Measurements from ENCODE around the gene TGIF2.
"Not testable (repeated sequence)": the region's sequence is repeated elsewhere in the genome, so short reads cannot be mapped to it uniquely, and the experiment has no call there.

Gene TGIF2

GRCh38 chr20:36563374-36563773, 10.0 kb upstream of the TGIF2 start:
- Histone ChIP-seq H3K27me3 (replicated peaks; ENCODE audit: control insufficient read depth, insufficient read depth, low read length) (no peaks in the 10 kb centered on the region), H3K4me3 (replicated peaks; ENCODE audit: low read depth, low read length) (no peak overlapping the region), H3K36me3 (ENCODE audit: control insufficient read depth, insufficient read depth, low read length) (no peaks in the 10 kb centered on the region)
- no peak for TF ChIP-seq CTCF (IDR thresholded peaks at IDR 0.05; ENCODE audit: insufficient read depth, low read length, poor library complexity, severe bottlenecking)
- no peak for DNase-seq (ENCODE audit: extremely low read depth, insufficient read length)

- H3K4me3 ChIP-seq (replicated peaks; ENCODE audit: low read depth, low read length); H3K36me3 ChIP-seq (ENCODE audit: control insufficient read depth, insufficient read depth, low read length); DNase-seq (ENCODE audit: extremely low read depth, insufficient read length); H3K27me3 ChIP-seq (replicated peaks; ENCODE audit: control insufficient read depth, insufficient read depth, low read length): not testable (repeated sequence)
Measured at GRCh38 chr20:36564078-36564725, 9.2 kb upstream of the TGIF2 start.

- DNase-seq (ENCODE audit: extremely low read depth, insufficient read length), result not testable (repeated sequence)
Measured at GRCh38 chr20:36564726-36565121, 8.7 kb upstream of the TGIF2 start.

GRCh38 chr20:36565520-36565919, 7.9 kb upstream of the TGIF2 start:
- no peak for DNase-seq (ENCODE audit: extremely low read depth, insufficient read length)
- Histone ChIP-seq H3K36me3 (ENCODE audit: control insufficient read depth, insufficient read depth, low read length) (no peaks in the 10 kb centered on the region), H3K27me3 (replicated peaks; ENCODE audit: control insufficient read depth, insufficient read depth, low read length) (no peaks in the 10 kb centered on the region), H3K4me3 (replicated peaks; ENCODE audit: low read depth, low read length) (no peak overlapping the region)
- no peak for TF ChIP-seq CTCF (IDR thresholded peaks at IDR 0.05; ENCODE audit: insufficient read depth, low read length, poor library complexity, severe bottlenecking)

More at GRCh38 chr20:36564726-36565121, 8.7 kb upstream of the TGIF2 start:
- not testable (repeated sequence) for H3K36me3 ChIP-seq (ENCODE audit: control insufficient read depth, insufficient read depth, low read length); H3K27me3 ChIP-seq (replicated peaks; ENCODE audit: control insufficient read depth, insufficient read depth, low read length); H3K4me3 ChIP-seq (replicated peaks; ENCODE audit: low read depth, low read length)

- TF ChIP-seq CTCF (IDR thresholded peaks at IDR 0.05; ENCODE audit: insufficient read depth, low read length, poor library complexity, severe bottlenecking), result no peak
- Histone ChIP-seq H3K27me3 (replicated peaks; ENCODE audit: control insufficient read depth, insufficient read depth, low read length) (no peaks in the 10 kb centered on the region), H3K36me3 (ENCODE audit: control insufficient read depth, insufficient read depth, low read length) (no peaks in the 10 kb centered on the region), H3K4me3 (replicated peaks; ENCODE audit: low read depth, low read length) (no peak overlapping the region)
- DNase-seq (ENCODE audit: extremely low read depth, insufficient read length), result no peak
Measured at GRCh38 chr20:36569847-36570429, 3.5 kb upstream of the TGIF2 start.

GRCh38 chr20:36571564-36572504, 1.6 kb upstream of the TGIF2 start:
- Histone ChIP-seq H3K36me3 (ENCODE audit: control insufficient read depth, insufficient read depth, low read length) (no peaks in the 10 kb centered on the region; the same call in 1 of the 2 replicates), H3K27me3 (replicated peaks; ENCODE audit: control insufficient read depth, insufficient read depth, low read length) (no peaks in the 10 kb centered on the region), H3K4me3 (replicated peaks; ENCODE audit: low read depth, low read length) (peak overlapping the region; percentile 93)
- no peak for TF ChIP-seq CTCF (IDR thresholded peaks at IDR 0.05; ENCODE audit: insufficient read depth, low read length, poor library complexity, severe bottlenecking)
- DNase-seq (ENCODE audit: extremely low read depth, insufficient read length), result no peak
